Measurements from ENCODE around the gene ANGPTL2. TPM values are rescaled to one million over a fixed set of nuclear protein-coding genes. Genes with fewer than 3 reads are reported as not detected.

ANGPTL2 gene
- total RNA-seq, 1 donor: 0.10 TPM

DNA sequence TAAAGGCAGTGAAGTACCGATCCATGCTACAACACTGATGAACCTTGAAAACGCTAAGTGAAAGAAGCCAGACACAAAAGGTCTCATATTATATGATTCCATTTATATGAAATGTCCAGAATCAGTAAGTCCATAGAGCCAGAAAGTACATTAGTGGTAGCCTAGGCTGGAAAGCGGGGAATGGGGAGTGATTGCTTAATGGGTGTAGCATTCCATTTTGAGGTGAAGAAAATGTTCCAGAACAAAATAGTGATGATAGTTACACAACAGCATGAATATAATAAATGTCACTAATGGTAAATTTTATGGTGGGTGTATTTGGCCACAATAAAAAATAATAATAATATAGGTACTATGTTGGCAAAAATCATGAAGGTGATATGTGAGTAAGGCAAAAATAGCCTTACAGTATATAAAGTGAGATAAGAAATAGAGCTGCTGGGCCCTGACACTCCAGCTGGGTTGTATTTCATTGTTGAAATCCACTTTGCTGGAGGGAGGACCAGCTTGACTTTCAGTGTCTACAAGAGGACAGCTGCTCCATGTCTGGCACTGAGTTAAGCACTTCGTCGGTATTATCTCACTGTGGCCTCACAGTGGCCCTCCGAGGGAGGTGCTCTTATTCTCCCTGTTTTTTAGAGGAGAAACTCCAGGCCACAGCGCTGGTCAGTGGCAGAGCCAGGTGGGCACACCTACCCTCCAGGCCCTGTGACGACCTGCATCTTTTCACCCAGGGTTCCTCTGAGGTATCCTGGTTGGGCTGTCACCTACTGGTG, 22.4 kb upstream of the ANGPTL2 start:
- Histone ChIP-seq H3K4me3 (ENCODE audit: low read length) (no peak overlapping the region), H3K27me3 (ENCODE audit: insufficient read depth, low read length) (no peaks in the 10 kb centered on the region), H3K4me1 (ENCODE audit: insufficient read depth, low read length) (no peaks in the 10 kb centered on the region), H3K9me3 (ENCODE audit: low read depth, low read length) (no peaks in the 10 kb centered on the region)

DNA sequence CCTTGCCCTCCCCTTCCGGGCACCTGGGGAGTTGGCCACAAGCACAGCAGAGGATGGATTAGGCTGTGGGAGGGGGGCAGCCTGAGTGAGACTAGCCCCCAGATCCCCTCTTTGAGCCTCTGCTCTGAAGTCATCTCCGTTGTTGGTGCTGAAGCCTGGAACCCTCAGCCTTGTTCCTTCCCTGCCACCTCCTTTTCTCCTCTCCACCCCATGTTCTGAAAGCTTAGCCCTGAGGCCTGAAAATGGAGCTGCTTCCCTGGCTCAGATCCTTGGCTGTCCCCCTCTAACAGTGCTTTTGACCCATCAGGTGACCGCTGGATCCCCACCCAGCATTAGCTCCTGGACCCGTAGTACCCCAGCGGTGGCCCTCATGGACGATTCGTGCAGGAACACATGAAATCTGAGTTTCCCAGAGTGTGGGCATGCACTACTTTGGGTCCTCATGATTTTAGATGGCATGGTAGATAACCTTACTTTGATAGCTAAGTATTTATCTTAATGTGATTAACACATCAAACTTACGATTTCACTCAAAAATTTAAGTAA, 21.6 kb upstream of the ANGPTL2 start:
- Histone ChIP-seq H3K27me3 (ENCODE audit: insufficient read depth, low read length) (no peaks in the 10 kb centered on the region), H3K9me3 (ENCODE audit: low read depth, low read length) (no peaks in the 10 kb centered on the region), H3K4me3 (ENCODE audit: low read length) (no peak overlapping the region), H3K4me1 (ENCODE audit: insufficient read depth, low read length) (no peaks in the 10 kb centered on the region)

DNA sequence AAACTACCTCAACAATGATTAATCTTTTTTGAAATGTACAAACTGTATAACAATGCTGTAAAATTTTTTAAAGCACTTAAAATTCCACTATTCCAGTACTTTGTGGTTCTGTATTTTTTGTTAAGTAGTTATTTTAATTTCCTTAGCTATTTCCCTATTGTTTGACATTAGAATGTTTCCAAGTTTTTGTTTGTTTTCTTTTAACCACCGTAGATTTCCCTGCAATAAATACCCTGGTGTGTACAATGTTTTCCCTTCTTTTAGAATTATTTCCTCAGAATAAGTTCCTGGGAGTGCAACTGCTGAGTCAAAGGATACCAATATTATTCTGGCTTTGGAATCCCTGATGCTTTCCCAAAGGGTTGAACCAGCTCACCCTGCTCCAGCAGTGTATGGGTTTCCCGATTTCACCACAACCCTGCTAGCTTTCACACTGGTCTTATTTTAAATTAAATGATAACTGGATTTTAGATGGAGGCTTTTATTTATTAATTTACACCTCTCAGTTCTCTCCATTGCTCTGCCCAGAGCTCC, 20.6 kb upstream of the ANGPTL2 start:
- Histone ChIP-seq H3K4me3 (ENCODE audit: low read length) (no peak overlapping the region), H3K27me3 (ENCODE audit: insufficient read depth, low read length) (no peaks in the 10 kb centered on the region), H3K9me3 (ENCODE audit: low read depth, low read length) (no peaks in the 10 kb centered on the region), H3K4me1 (ENCODE audit: insufficient read depth, low read length) (no peaks in the 10 kb centered on the region)

DNA sequence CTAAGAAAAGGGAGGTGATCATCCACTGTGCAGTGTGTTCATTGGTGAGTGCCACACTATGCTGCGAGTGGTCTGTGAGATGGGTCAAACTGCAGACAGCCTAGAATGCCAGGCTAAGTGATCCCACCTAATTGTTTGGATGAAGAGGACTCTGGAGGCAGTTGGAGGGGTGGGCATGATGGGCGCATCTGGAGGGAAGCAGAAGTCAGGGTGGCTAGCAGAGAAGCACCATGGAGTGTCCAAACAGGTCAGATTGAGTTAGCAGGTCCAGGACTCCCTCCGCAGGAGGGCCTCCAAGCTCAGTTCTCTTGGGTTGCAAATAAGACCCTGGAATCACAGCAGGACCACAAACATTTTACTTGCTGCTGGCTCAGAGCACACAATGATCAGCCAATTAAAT, 19.9 kb upstream of the ANGPTL2 start:
- Histone ChIP-seq H3K4me1 (ENCODE audit: insufficient read depth, low read length) (no peaks in the 10 kb centered on the region), H3K9me3 (ENCODE audit: low read depth, low read length) (no peaks in the 10 kb centered on the region), H3K4me3 (ENCODE audit: low read length) (no peak overlapping the region), H3K27me3 (ENCODE audit: insufficient read depth, low read length) (no peaks in the 10 kb centered on the region)

DNA sequence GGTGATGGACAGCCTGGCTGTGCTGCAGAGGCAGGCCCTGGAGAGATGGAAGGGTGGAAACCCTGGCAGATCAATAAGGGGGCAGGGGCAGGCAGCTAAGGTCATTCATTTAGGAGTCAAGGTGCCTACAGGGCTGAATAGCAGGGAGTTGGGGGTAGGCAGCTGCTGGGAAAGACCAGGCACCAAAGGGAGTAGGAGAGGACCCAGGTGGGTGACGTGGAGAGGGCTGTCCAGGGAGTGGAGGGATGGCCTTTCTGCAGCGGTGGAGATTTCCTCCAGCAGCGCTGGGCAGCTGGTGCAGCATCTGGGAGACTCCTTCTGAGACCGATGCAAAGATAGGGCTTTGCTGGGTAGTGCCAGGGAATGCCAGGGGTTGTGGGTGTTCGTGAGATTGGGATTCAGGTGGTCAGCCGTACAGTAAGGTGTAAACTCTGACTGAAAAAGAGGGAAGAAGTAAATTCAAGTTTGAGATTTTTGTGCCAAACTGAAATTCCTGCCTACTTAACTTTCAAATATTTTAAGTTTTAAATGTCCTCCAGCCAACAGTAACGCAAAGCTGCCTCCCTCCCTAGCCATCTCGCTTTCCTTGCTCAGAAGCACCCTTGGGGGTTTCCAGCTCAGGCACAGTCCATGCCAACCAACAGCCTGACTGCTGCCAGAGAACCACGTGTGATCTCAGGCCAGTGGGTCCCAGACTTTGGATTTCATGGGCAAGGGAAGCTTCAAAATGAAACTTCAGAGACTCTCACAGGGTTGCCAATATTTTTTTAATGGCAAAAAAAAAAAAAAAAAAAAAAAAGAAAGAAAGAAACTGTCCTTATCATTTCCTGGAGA, 18.6 kb upstream of the ANGPTL2 start:
- no peaks in the 10 kb centered on the region for H3K9me3 ChIP-seq (ENCODE audit: low read depth, low read length)
- H3K4me1 ChIP-seq (ENCODE audit: insufficient read depth, low read length): no peaks in the 10 kb centered on the region
- H3K27me3 ChIP-seq (ENCODE audit: insufficient read depth, low read length): no peaks in the 10 kb centered on the region
- H3K4me3 ChIP-seq (ENCODE audit: low read length): no peak overlapping the region

DNA sequence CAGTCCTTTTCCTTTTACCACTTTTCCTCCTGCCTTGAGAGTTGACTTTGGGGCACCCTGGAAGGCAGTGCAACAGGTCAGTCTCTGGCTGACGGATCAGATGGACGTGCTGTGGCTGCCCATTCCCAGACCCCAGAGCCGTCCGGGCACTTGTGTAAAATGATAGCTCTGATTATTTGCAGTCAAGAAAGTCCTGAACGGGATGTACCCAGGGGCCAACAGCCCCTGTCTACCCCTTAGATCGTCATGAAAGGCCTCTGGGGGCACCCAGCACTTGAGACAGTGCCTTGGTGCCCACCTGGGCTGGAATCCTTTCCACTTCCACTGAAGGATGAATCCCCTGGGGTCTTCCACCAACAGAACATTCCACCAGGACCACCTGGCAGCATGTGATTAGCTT, 17.7 kb upstream of the ANGPTL2 start:
- H3K4me1 ChIP-seq (ENCODE audit: insufficient read depth, low read length): no peaks in the 10 kb centered on the region
- no peak overlapping the region for H3K4me3 ChIP-seq (ENCODE audit: low read length)
- no peaks in the 10 kb centered on the region for H3K9me3 ChIP-seq (ENCODE audit: low read depth, low read length)
- no peaks in the 10 kb centered on the region for H3K27me3 ChIP-seq (ENCODE audit: insufficient read depth, low read length)

DNA sequence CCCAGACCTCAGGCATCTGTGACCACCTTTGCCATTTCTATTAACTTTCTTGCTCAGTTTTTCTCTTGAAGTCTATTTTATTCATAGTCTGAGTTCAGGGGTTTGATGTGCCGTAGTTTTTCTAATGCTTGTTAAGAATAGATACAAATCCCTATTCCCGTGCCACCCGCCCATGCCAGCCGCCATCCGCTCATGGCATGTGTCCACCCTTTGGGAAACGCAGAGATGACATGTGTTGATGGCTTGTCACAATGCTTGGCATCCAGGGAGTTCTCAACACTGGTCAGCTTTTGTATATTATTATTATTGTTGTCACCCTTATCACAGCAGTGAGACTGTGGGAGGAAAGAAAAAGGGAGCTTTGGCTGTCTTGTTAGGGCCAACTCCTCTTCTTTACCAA, 17.3 kb upstream of the ANGPTL2 start:
- H3K4me3 ChIP-seq (ENCODE audit: low read length): no peak overlapping the region
- no peaks in the 10 kb centered on the region for H3K27me3 ChIP-seq (ENCODE audit: insufficient read depth, low read length)
- no peaks in the 10 kb centered on the region for H3K9me3 ChIP-seq (ENCODE audit: low read depth, low read length)
- H3K4me1 ChIP-seq (ENCODE audit: insufficient read depth, low read length): no peaks in the 10 kb centered on the region

DNA sequence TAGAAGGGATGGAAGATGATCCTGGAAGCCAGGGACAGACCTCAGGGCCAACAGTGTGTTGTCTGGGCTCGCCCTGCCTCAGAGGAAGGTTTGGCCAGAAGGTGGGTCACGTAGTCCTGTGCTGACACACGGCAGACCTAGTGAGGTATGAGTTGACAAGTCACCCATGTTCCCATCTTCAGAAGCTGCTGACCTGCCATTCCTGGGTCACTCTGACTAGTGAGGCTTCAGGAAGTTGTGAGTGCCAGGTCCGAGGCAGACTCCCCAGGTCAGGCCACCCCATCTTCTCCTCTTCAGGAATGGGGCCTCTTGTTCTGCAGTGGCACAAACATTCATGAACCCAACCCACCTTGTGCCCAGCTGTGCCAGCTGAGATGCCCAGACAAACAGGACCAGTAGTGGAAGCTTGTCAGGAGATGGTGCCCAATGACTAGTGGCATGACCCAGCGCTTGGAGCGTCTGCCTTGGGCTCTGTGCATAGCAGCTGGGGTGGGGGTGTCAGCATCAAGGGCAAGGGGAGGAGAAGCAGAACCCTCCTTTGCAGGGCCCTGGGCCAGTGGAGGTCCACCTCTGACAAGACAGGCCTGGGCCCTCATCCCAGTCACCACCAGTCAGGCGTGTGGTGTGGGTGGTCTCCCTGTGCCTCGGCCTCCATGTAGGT, 16.8 kb upstream of the ANGPTL2 start:
- Histone ChIP-seq H3K27me3 (ENCODE audit: insufficient read depth, low read length) (no peaks in the 10 kb centered on the region), H3K9me3 (ENCODE audit: low read depth, low read length) (no peaks in the 10 kb centered on the region), H3K4me3 (ENCODE audit: low read length) (no peak overlapping the region), H3K4me1 (ENCODE audit: insufficient read depth, low read length) (no peaks in the 10 kb centered on the region)

DNA sequence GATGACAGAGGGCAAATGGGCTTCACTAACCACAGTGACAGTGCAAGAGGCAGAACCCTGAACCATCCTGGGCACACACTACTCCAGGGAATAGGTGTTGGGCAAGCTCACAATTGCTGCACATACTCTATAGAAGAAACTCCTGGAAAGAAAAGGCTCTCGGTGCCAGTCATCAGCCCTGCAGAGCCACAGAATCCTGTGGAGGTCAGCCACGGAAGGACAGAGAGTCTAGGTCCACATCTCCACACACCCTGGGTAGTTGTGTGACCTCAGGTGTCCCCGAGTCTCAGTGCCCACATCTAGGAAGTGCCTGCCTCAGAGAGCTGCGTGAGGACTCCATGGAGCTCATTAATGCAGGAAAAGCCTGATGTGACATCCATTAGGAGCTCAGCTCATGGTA, 16.0 kb upstream of the ANGPTL2 start:
- H3K27me3 ChIP-seq (ENCODE audit: insufficient read depth, low read length): no peaks in the 10 kb centered on the region
- H3K4me1 ChIP-seq (ENCODE audit: insufficient read depth, low read length): no peaks in the 10 kb centered on the region
- no peak overlapping the region for H3K4me3 ChIP-seq (ENCODE audit: low read length)
- H3K9me3 ChIP-seq (ENCODE audit: low read depth, low read length): no peaks in the 10 kb centered on the region

DNA sequence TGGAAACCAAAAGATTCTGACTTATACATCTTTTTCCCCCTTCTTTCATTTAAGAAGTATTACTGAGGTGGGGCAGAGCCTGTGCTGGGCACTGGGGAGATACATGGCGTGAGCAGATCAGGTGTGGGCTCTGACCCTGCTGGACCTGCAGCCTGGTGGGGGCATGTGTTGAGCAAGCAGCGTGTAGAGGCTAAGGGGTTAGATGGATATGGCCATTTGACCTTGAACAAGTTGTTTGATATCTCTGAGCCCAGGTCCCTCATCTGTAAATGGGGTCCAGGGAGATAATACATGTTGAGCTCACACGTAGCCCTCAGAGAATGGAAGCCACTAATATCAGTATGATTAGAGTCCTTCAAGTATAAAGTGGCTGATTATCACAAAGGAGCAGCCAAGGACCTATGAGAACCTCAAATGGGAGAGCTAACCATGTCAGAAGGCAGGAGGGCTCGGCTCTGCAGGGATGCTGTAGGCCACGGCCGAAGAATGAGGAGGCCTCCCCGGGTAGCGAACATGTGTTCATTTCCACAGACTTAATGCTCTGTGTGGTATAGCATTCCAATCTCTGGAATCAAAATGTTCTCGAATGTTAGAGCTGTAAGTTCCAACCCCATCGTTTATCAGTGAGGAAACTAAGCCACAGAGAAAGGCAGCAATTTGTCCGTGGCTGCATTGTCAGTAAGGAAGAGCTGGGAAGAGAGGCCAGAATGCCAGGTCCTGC, 15.4 kb upstream of the ANGPTL2 start:
- Histone ChIP-seq H3K27me3 (ENCODE audit: insufficient read depth, low read length) (no peaks in the 10 kb centered on the region), H3K9me3 (ENCODE audit: low read depth, low read length) (no peaks in the 10 kb centered on the region), H3K4me3 (ENCODE audit: low read length) (no peak overlapping the region), H3K4me1 (ENCODE audit: insufficient read depth, low read length) (no peaks in the 10 kb centered on the region)

DNA sequence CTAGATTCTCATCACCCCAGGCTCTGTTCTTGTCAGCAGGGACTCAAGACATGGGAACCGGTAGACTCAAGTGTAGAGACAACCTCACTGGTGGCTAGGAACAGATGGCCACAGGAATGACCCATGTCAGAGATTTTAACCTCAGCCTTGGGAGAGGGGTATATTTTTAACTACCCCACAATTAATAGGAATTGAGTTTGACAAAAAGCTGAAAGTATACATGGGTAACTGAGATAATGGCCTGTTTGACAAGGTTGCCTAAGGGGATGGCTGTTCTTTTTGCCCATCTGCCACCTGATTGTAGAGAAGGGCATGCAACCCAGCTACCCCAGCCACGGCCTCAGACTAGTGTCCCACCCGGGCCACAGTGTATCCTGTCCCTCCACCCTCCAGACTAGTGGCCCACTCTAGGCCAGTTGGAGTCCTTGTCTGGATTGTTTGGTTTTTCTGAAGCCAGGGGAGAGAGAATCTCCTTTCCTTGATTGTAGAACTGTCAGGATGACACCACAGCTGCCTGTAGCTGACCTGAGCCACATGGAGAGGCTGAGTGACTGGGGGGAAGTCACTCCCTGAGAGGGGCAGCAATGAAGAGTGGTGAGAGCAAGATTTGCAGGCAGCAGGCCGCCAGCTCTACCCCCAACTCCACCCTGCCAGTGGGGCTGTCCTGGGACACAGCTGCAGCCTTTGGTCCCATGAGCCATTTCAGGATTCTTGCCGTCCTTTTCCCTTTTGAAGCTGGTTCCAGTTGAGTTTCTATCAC, 14.6 kb upstream of the ANGPTL2 start:
- Histone ChIP-seq H3K27me3 (ENCODE audit: insufficient read depth, low read length) (no peaks in the 10 kb centered on the region), H3K4me3 (ENCODE audit: low read length) (no peak overlapping the region), H3K9me3 (ENCODE audit: low read depth, low read length) (no peaks in the 10 kb centered on the region), H3K4me1 (ENCODE audit: insufficient read depth, low read length) (no peaks in the 10 kb centered on the region)

DNA sequence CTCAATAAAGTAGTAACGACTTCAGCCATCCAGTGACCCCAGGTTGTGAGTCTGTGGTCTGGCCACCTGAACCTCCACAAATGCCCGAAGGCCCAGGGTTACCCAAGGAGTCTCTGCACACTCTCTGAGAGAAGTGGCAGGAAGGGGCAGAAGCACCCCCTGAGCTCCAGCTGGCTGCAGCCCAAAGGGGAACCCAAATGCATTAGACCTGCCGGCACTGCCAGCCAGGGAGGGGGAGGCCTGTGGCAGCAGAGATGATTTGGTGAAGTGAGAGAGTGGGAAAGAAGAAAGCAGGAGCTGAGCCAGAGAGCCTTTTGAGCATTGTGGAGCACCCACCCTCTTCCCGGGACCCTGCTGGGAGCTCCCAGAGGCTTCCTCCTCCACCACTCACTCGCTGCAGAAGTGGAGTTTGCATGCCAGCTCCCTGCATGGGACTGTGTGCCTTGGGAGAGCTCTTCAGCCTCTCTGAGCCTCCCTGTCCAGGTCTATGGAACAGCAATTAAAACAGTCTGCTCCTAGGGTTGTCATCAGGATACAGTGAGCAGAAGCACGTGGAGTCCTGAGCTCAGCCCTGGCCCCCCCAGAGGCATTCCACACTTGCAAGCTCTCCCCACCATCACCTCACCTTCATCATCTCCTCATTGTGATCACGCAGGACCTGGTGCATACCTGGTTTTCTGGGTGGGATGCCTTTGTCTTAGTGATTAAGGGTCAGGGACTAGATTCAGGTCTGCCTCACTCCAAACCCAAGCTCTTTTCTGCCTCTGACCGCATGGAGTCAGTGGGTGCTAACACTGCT, 13.8 kb upstream of the ANGPTL2 start:
- no peaks in the 10 kb centered on the region for H3K4me1 ChIP-seq (ENCODE audit: insufficient read depth, low read length)
- H3K4me3 ChIP-seq (ENCODE audit: low read length): no peak overlapping the region
- no peaks in the 10 kb centered on the region for H3K27me3 ChIP-seq (ENCODE audit: insufficient read depth, low read length)
- H3K9me3 ChIP-seq (ENCODE audit: low read depth, low read length): no peaks in the 10 kb centered on the region

DNA sequence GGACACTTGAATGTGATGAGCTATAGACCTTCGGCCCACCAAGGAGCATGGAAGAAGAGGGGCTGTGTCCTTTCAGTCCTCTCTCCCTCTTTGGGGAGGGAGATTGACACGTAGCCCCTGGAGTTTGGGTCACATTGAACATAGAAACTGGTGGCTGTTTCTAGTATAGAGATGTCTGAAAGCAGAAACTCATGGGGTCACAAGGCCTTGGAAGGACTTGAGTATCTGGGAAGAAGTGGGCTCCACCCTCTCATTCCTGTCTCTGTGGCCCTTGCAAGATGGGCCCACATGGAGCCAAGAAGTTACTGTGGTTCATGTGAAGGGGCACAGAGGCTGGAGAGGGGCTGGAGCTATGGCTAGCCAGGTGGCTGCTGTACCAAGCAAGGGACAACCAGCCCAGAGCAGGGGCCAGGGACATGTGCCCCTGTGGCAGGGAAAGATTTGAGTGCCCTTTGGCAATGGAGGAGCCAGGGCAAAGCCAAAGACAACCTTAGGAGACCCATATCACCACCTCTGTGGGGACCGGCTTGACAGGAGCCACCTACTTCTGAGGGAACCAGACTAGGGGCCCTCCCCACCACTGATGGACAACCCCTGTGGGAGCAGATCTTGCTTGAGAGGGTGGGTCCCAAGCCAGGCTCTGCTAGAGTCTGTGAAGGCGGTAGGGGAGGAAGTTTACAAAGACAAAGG, 12.8 kb upstream of the ANGPTL2 start:
- H3K4me1 ChIP-seq (ENCODE audit: insufficient read depth, low read length): peaks cover 5% of the 10 kb centered on the region
- H3K4me3 ChIP-seq (ENCODE audit: low read length): no peak overlapping the region
- H3K27me3 ChIP-seq (ENCODE audit: insufficient read depth, low read length): no peaks in the 10 kb centered on the region

More for the DNA sequence above, 12.8 kb upstream of the ANGPTL2 start:
- no peaks in the 10 kb centered on the region for H3K9me3 ChIP-seq (ENCODE audit: low read depth, low read length)
